Thyroid gland (tissue), 4 donors: ENCODE measurements around the gene TMEM150C. TPM values are rescaled to one million over a fixed set of nuclear protein-coding genes. Genes with fewer than 3 reads are reported as not detected.
"Not testable (repeated sequence)": the region's sequence is repeated elsewhere in the genome, so short reads cannot be mapped to it uniquely, and the experiment has no call there.

Experiments used
- DNase-seq, 2 donors: peaks; one replicate each; pipeline ENCODE4 v3.0.0-alpha.2; 2019
- H3K27ac ChIP-seq, 3 donors: fragments of 200-600 bp; sonication (generic); 1 replicate in 2 of 3; 2 replicates in 1 of 3; pipeline ENCODE4 v1.5.1; 2016 to 2019; ENCODE audit warnings: mild to moderate bottlenecking in 1 of 3, moderate library complexity in 1 of 3
- H3K27me3 ChIP-seq: fragments of 200-600 bp; sonication (generic); one replicate; pipeline ENCODE4 v1.5.1; 2019
- H3K36me3 ChIP-seq, 2 donors: fragments of 200-600 bp; sonication (generic); one replicate each; pipeline ENCODE4 v1.5.1; 2016 to 2019
- H3K4me1 ChIP-seq, 2 donors: fragments of 200-600 bp; sonication (generic); one replicate each; pipeline ENCODE4 v1.5.1; 2017 to 2019
- H3K4me3 ChIP-seq, 3 donors: fragments of 200-600 bp; sonication (generic); replicated peaks in 1 of 3; 1 replicate in 2 of 3; 2 replicates in 1 of 3; pipeline ENCODE4 v1.5.1; 2016; ENCODE audit warnings: mild to moderate bottlenecking in 1 of 3
- H3K9me3 ChIP-seq: fragments of 200-600 bp; sonication (generic); one replicate; pipeline ENCODE4 v1.5.1; 2017
- CTCF ChIP-seq, 6 experiments: fragments of 200-600 bp in 3 of 6; fragments of 450-650 bp in 3 of 6; sonication (generic) in 3 of 6; IDR thresholded peaks; one replicate each; pipeline ENCODE4 v1.5.1; 2016 to 2019; ENCODE audit warnings: antibody characterized with exemption in 6 of 6, mild to moderate bottlenecking in 2 of 6, inconsistent platforms in 1 of 6, moderate library complexity in 1 of 6
- POLR2A ChIP-seq, 2 donors: fragments of 450-650 bp; IDR thresholded peaks; one replicate each; pipeline ENCODE4 v1.6.1; 2017; ENCODE audit warnings: antibody characterized with exemption in 2 of 2, mild to moderate bottlenecking in 2 of 2, moderate library complexity in 1 of 2
- WGBS, 2 donors: methylation state at CpG; one replicate each; pipeline ENCODE4 v1.1.5; 2017; 5-methylcytosine and 5-hydroxymethylcytosine counted together
- intact Hi-C: fragments of 100-400 bp; cut with DNase I; formaldehyde crosslinking; loops from one replicate; pipeline ENCODE4 v1.15.1; 2023
- total RNA-seq, 4 donors: library from RNA; depleted of rRNA; stranded (reverse); fragments of >200 nt; gene quantifications; one replicate each; pipeline ENCODE4 v1.2.3, GENCODE V29; 2016

The TMEM150C gene
- total RNA-seq, 4 donors from 2014 or later = 18.8 to 27.4 (median 23.6) TPM

DNA sequence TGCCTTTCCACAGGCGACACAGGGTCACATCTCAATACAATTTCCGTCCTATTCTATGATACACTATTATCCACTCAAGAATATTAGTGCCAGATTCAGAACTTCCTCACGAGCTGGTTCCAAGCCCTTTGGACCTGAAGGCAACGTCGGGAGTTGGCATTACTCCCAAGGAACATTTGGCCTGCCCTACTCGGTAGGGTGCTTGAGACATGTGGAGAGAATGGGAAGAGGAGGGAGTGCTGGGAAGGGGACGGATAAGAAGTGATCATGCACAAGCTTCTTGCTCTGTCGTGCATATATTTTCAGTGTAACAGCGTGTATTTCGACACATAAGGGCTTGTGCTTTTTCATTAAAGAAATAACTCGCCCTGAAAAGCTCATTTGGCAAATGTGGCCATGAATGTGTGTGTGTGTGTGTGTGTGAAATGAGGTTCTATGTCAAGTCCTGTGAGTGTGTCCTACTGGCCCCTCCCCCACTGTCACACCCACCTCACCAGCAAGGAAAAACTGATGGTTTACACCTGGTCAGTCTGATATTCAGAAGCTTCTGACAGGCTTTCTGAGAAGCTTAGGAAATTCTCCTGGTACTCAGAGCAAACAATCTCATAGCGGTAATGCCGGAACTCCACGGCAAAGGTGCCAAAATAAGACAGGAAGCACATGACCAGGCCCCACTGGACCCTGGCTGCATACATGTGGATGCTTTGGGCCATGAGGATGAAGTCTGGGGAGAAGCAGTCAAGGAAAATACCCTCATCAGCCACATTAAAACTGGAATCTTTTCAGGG is 76.6 kb downstream of the TMEM150C start:
- no peak for DNase-seq
- intact Hi-C loops = no loop called here
- no peak overlapping the region for H3K27ac ChIP-seq
- TF ChIP-seq CTCF (IDR thresholded peaks at IDR 0.05) (no peak), POLR2A (IDR thresholded peaks at IDR 0.05) (no peak)
- no peak overlapping the region for H3K4me3 ChIP-seq
- no peaks in the 10 kb centered on the region for H3K9me3 ChIP-seq
- H3K27me3 ChIP-seq = no peaks in the 10 kb centered on the region
- H3K36me3 ChIP-seq = no peaks in the 10 kb centered on the region
- WGBS, 2 donors = 72 to 79% methylated on average over 14 of the region's 14 CpGs
- H3K4me1 ChIP-seq = no peaks in the 10 kb centered on the region

DNA sequence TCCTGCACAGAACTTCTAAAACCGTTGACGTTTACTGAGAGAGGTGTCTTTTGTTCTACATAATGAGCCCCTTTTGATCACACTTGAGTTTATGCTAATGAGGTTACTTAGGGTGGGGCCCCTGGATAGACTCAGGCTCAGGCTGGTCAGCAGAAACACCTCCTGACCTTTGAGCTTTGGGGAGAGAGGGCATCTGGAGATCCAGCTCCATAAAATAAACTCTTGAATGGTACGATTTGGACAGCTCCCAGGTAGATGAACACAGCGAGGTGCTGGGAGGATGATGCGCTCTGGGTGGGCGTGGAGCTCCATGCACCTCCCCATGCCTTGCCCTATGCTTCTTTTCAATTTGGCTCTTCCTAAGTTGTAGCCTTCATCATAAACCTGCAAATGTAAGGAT is 79.4 kb downstream of the TMEM150C start:
- WGBS, 2 donors = 83 to 89% methylated on average over 6 of the region's 6 CpGs
- Histone ChIP-seq H3K9me3 (no peaks in the 10 kb centered on the region), H3K27ac (no peak overlapping the region), H3K36me3 (no peaks in the 10 kb centered on the region), H3K4me3 (no peak overlapping the region), H3K4me1 (no peaks in the 10 kb centered on the region), H3K27me3 (no peaks in the 10 kb centered on the region)
- TF ChIP-seq POLR2A (IDR thresholded peaks at IDR 0.05) (no peak), CTCF (IDR thresholded peaks at IDR 0.05) (no peak)
- intact Hi-C loops = no loop called here
- DNase-seq = no peak

- no peaks in the 10 kb centered on the region for H3K36me3 ChIP-seq
- TF ChIP-seq CTCF (IDR thresholded peaks at IDR 0.05) (no peak), POLR2A (IDR thresholded peaks at IDR 0.05) (no peak)
- no peak for DNase-seq
- intact Hi-C loops = no loop called here
- no peak overlapping the region for H3K4me3 ChIP-seq
- H3K4me1 ChIP-seq = no peaks in the 10 kb centered on the region
- no peak overlapping the region for H3K27ac ChIP-seq
- no peaks in the 10 kb centered on the region for H3K9me3 ChIP-seq
- H3K27me3 ChIP-seq = no peaks in the 10 kb centered on the region
- WGBS, 2 donors = 84 to 92% methylated on average over 6 of the region's 6 CpGs
Measured at GRCh38 chr4:82481506-82481840, 80.3 kb downstream of the TMEM150C start.

DNA sequence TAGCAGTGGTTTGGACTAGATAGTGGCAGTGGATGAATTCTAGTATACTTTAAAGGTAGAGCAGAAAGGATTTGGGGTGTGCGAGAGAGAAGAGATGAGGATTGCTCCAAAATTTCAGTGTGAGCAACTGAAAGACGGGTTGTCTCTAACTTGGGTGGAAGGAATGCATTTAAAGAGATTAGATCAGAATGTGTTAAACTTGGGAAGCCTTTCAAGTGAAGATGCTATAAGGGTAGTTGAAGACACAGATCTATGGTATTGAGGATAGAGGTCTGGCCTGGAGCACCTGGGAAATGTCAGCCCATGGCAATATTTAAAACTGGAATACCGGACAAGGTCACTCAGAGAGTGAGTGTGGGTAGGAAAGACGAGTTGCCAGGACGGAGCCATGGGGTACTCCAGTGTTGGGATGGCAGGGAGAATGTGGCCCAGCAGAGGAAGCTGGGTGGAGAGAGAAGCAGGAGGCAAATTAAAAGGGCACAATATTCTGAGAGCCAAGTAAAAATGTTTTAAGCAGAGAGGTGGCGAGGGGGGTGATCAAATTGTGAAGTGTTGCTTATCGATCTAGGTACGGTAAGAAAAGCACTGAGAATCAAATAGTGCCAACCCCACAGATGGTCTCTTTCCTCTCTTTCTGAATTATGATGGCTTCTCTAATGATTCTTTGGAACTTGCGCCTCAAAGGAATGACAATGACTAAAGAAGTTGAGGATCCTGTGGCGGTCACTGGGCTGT is 80.8 kb downstream of the TMEM150C start:
- no peak for DNase-seq
- intact Hi-C loops = no loop called here
- H3K4me3 ChIP-seq = no peak overlapping the region
- no peak overlapping the region for H3K27ac ChIP-seq
- TF ChIP-seq CTCF (IDR thresholded peaks at IDR 0.05) = no peak
- no peaks in the 10 kb centered on the region for H3K9me3 ChIP-seq
- no peaks in the 10 kb centered on the region for H3K4me1 ChIP-seq
- no peaks in the 10 kb centered on the region for H3K27me3 ChIP-seq
- WGBS, 2 donors = 95 to 96% methylated on average over 10 of the region's 10 CpGs
- H3K36me3 ChIP-seq = no peaks in the 10 kb centered on the region

- WGBS, 2 donors = 96 to 97% methylated on average over 14 of the region's 14 CpGs
- H3K4me1 ChIP-seq = no peaks in the 10 kb centered on the region
- no peaks in the 10 kb centered on the region for H3K9me3 ChIP-seq
- no peak overlapping the region for H3K27ac ChIP-seq
- H3K4me3 ChIP-seq = no peak overlapping the region
- no peaks in the 10 kb centered on the region for H3K36me3 ChIP-seq
- no peak for DNase-seq
- H3K27me3 ChIP-seq = no peaks in the 10 kb centered on the region
- intact Hi-C loops = no loop called here
- no peak for TF ChIP-seq CTCF (IDR thresholded peaks at IDR 0.05)
- no peak for TF ChIP-seq POLR2A (IDR thresholded peaks at IDR 0.05)
Measured at GRCh38 chr4:82479562-82479961, 82.2 kb downstream of the TMEM150C start.

- H3K9me3 ChIP-seq, H3K4me1 ChIP-seq, DNase-seq, intact Hi-C loops, H3K36me3 ChIP-seq, H3K27ac ChIP-seq, H3K4me3 ChIP-seq, H3K27me3 ChIP-seq: not testable (repeated sequence)
- 81 to 88% methylated on average over 9 of the region's 9 CpGs for WGBS, 2 donors
Measured at GRCh38 chr4:82477469-82477868, 84.3 kb downstream of the TMEM150C start.

- DNase-seq, H3K9me3 ChIP-seq, H3K27ac ChIP-seq, H3K4me1 ChIP-seq, H3K36me3 ChIP-seq, H3K27me3 ChIP-seq, intact Hi-C loops, H3K4me3 ChIP-seq: not testable (repeated sequence)
- WGBS, 2 donors = 94 to 96% methylated on average over 7 of the region's 7 CpGs
Measured at GRCh38 chr4:82475931-82476330, 85.9 kb downstream of the TMEM150C start.
